CD4-positive, alpha-beta T cell treated with Interferon alpha-2 for 1 hour (primary cell): ENCODE data around the gene FILIP1.
A peak's percentile ranks its signal among the peaks of the same experiment; 100 is the strongest.

Experiments used
- DNase-seq, 2 donors: peaks; one replicate each; pipeline ENCODE4 v3.0.0-alpha.2; 2020 to 2022

FILIP1 gene

GRCh38 chr6:75329703-75330102, 163.9 kb downstream of the FILIP1 start:
- DNase-seq: no peak

GRCh38 chr6:75327807-75328206, 165.8 kb downstream of the FILIP1 start:
- no peak for DNase-seq

- DNase-seq: no peak
These were observed 166.9 kb downstream of the FILIP1 start for GRCh38 chr6:75326557-75327258.

GRCh38 chr6:75318900-75319299, 174.7 kb downstream of the FILIP1 start:
- no peak for DNase-seq

- DNase-seq: no peak
These were observed 175.9 kb downstream of the FILIP1 start for GRCh38 chr6:75317503-75318206.

- no peak for DNase-seq
These were observed 177.6 kb downstream of the FILIP1 start for GRCh38 chr6:75315978-75316377.

GRCh38 chr6:75308250-75308988, 185.2 kb downstream of the FILIP1 start:
- no peak for DNase-seq

GRCh38 chr6:75307364-75308004, 186.1 kb downstream of the FILIP1 start:
- no peak for DNase-seq

GRCh38 chr6:75306064-75306463, 187.5 kb downstream of the FILIP1 start:
- DNase-seq: no peak

- no peak for DNase-seq
These were observed 188.0 kb downstream of the FILIP1 start for GRCh38 chr6:75305573-75305972.

GRCh38 chr6:75302280-75302679, 191.3 kb downstream of the FILIP1 start:
- no peak for DNase-seq

GRCh38 chr6:75301537-75301936, 192.1 kb downstream of the FILIP1 start:
- DNase-seq: no peak

- DNase-seq: no peak
These were observed 192.5 kb downstream of the FILIP1 start for GRCh38 chr6:75301088-75301487.

- DNase-seq: no peak
These were observed 193.1 kb downstream of the FILIP1 start for GRCh38 chr6:75300531-75300855.

- no peak for DNase-seq
These were observed 193.6 kb downstream of the FILIP1 start for GRCh38 chr6:75299801-75300530.

- DNase-seq: peak in 1 of 2 donors; percentile 73
These were observed 196.5 kb downstream of the FILIP1 start for GRCh38 chr6:75296811-75297779.

GRCh38 chr6:75292555-75292954, 201.0 kb downstream of the FILIP1 start:
- no peak for DNase-seq

- DNase-seq: no peak
These were observed 201.9 kb downstream of the FILIP1 start for GRCh38 chr6:75291744-75292143.

- DNase-seq: no peak
These were observed 202.3 kb downstream of the FILIP1 start for GRCh38 chr6:75291331-75291730.

- no peak for DNase-seq
These were observed 203.3 kb downstream of the FILIP1 start for GRCh38 chr6:75290136-75290945.

GRCh38 chr6:75288023-75288422, 205.6 kb downstream of the FILIP1 start:
- no peak for DNase-seq
